Ovary (tissue), 3 donors: Measurements from ENCODE around the gene FIGNL1.

ENCODE experiments used
- CTCF ChIP-seq, 3 donors: fragments of 450-650 bp in 2 of 3; fragments of 200-600 bp in 1 of 3; IDR thresholded peaks; one replicate each; pipeline versions ENCODE4 v1.5.1 to v1.8.0; 2016 to 2022; ENCODE audit warnings: antibody characterized with exemption in 3 of 3, mild to moderate bottlenecking in 1 of 3
- POLR2A ChIP-seq: fragments of 450-650 bp; IDR thresholded peaks from one replicate; pipeline ENCODE4 v1.6.1; 2017; ENCODE audit warnings: antibody characterized with exemption, mild to moderate bottlenecking, moderate library complexity
- donor health status: DM: no; HTN: no; CAD: no.

- no peak for TF ChIP-seq POLR2A
- TF ChIP-seq CTCF (IDR thresholded peaks at IDR 0.05) = no peak
Observed at GRCh38 chr7:50427518-50427917, 22.6 kb downstream of the FIGNL1 start.
